Mesenchymal stem cell (in vitro differentiated cells and primary cell): ENCODE results near the gene SLC1A3.

Experiments
- DNase-seq: peaks from one replicate; pipeline ENCODE4 v3.0.0-alpha.2; 2013
- H2AFZ ChIP-seq: one replicate; pipeline ENCODE4 v1.6.1; 2013; ENCODE audit warnings: low read depth, mild to moderate bottlenecking, control low read depth, inconsistent platforms, low read length, moderate library complexity
- H2AK5ac ChIP-seq: 2 replicates; pipeline ENCODE4 v1.6.1; 2013; ENCODE audit warnings: low read length, moderate library complexity, mild to moderate bottlenecking, inconsistent platforms; ENCODE audit not compliant: severe bottlenecking
- H2BK120ac ChIP-seq: one replicate; pipeline ENCODE4 v1.6.1; 2013; ENCODE audit warnings: low read depth, mild to moderate bottlenecking, inconsistent platforms, low read length, moderate library complexity
- H2BK12ac ChIP-seq, 2 experiments: one replicate each; pipeline ENCODE4 v1.6.1; 2013; ENCODE audit warnings: inconsistent platforms in 2 of 2, low read length in 2 of 2, mild to moderate bottlenecking in 2 of 2, moderate library complexity in 2 of 2, control low read depth in 1 of 2
- H2BK15ac ChIP-seq: one replicate; pipeline ENCODE4 v1.6.1; 2013; ENCODE audit warnings: mild to moderate bottlenecking, low read depth, inconsistent platforms; ENCODE audit not compliant: poor library complexity, severe bottlenecking
- H2BK5ac ChIP-seq: 2 replicates; pipeline ENCODE4 v1.6.1; 2013; ENCODE audit warnings: low read depth, mild to moderate bottlenecking, low read length, control low read depth, inconsistent platforms; ENCODE audit not compliant: poor library complexity, severe bottlenecking
- H3K14ac ChIP-seq, 2 experiments: one replicate each; pipeline ENCODE4 v1.6.1; 2013; ENCODE audit warnings: inconsistent platforms in 2 of 2, low read length in 2 of 2, control low read depth in 1 of 2, mild to moderate bottlenecking in 1 of 2, moderate library complexity in 1 of 2
- H3K18ac ChIP-seq, 2 experiments: one replicate each; pipeline ENCODE4 v1.6.1; 2013; ENCODE audit warnings: inconsistent platforms in 2 of 2, low read length in 2 of 2, control low read depth in 1 of 2, low read depth in 1 of 2, mild to moderate bottlenecking in 1 of 2
- H3K23ac ChIP-seq, 2 experiments: one replicate each; pipeline ENCODE4 v1.6.1; 2013; ENCODE audit warnings: inconsistent platforms in 2 of 2, low read length in 2 of 2, mild to moderate bottlenecking in 2 of 2, moderate library complexity in 2 of 2, control low read depth in 1 of 2
- H3K27ac ChIP-seq: 2 replicates; pipeline ENCODE4 v1.5.1; 2013; ENCODE audit warnings: mild to moderate bottlenecking, moderate library complexity, low read length, control low read depth, inconsistent platforms; ENCODE audit not compliant: poor library complexity, severe bottlenecking
- H3K27me3 ChIP-seq, 2 experiments: 2 replicates each; pipeline versions ENCODE4 v1.6.1 to v1.7.0; 2013; ENCODE audit warnings: low read length in 2 of 2, mild to moderate bottlenecking in 2 of 2, moderate library complexity in 2 of 2, control low read depth in 1 of 2, inconsistent platforms in 1 of 2; ENCODE audit not compliant: control insufficient read depth in 1 of 2, insufficient read depth in 1 of 2
- H3K36me3 ChIP-seq, 2 experiments: 2 replicates each; pipeline versions ENCODE4 v1.6.1 to v1.7.0; 2013; ENCODE audit warnings: low read length in 2 of 2, control low read depth in 1 of 2, inconsistent platforms in 1 of 2, low read depth in 1 of 2, mild to moderate bottlenecking in 1 of 2; ENCODE audit not compliant: insufficient read depth in 2 of 2, control insufficient read depth in 1 of 2
- H3K4ac ChIP-seq, 2 experiments: one replicate each; pipeline ENCODE4 v1.6.1; 2013; ENCODE audit warnings: inconsistent platforms in 2 of 2, low read length in 2 of 2, mild to moderate bottlenecking in 2 of 2, moderate library complexity in 2 of 2, control low read depth in 1 of 2, low read depth in 1 of 2
- H3K4me1 ChIP-seq: 2 replicates; pipeline ENCODE4 v1.6.1; 2013; ENCODE audit warnings: low read depth, low read length, control low read depth; ENCODE audit not compliant: control insufficient read depth, insufficient read depth
- H3K4me2 ChIP-seq: 2 replicates; pipeline ENCODE4 v1.6.1; 2013; ENCODE audit warnings: low read length, mild to moderate bottlenecking, inconsistent platforms; ENCODE audit not compliant: poor library complexity, severe bottlenecking
- H3K4me3 ChIP-seq, 2 experiments: 2 replicates each; pipeline versions ENCODE4 v1.5.1 to v1.7.0; 2013; ENCODE audit warnings: low read length in 2 of 2, mild to moderate bottlenecking in 2 of 2, control low read depth in 1 of 2, low read depth in 1 of 2; ENCODE audit not compliant: insufficient read depth in 1 of 2
- H3K79me1 ChIP-seq: replicated peaks from 2 replicates; pipeline ENCODE4 v1.6.1; 2013; ENCODE audit warnings: mild to moderate bottlenecking, control low read depth, low read length, inconsistent platforms; ENCODE audit not compliant: poor library complexity, severe bottlenecking
- H3K9ac ChIP-seq: 2 replicates; pipeline ENCODE4 v1.7.0; 2013; ENCODE audit warnings: mild to moderate bottlenecking, low read length, moderate library complexity
- H3K9me3 ChIP-seq: 2 replicates; pipeline ENCODE4 v1.7.0; 2013; ENCODE audit warnings: mild to moderate bottlenecking, low read length; ENCODE audit not compliant: control insufficient read depth
- H4K8ac ChIP-seq: one replicate; pipeline ENCODE4 v1.6.1; 2013; ENCODE audit warnings: inconsistent platforms, mild to moderate bottlenecking, low read length, moderate library complexity
- H4K91ac ChIP-seq: one replicate; pipeline ENCODE4 v1.6.1; 2013; ENCODE audit warnings: mild to moderate bottlenecking, low read length, inconsistent platforms
- WGBS: methylation state at CpG from one replicate; pipeline ENCODE4 v1.1.7; 2013; ENCODE audit warnings: mixed read lengths; 5-methylcytosine and 5-hydroxymethylcytosine counted together

SLC1A3 gene

GRCh38 chr5:36593867-36594266 lies 12.5 kb upstream of the SLC1A3 start:
- no peaks in the 10 kb centered on the region for H3K36me3 ChIP-seq
- H3K4ac ChIP-seq, result no peak overlapping the region
- H3K14ac ChIP-seq, result no peak overlapping the region
- no peaks in the 10 kb centered on the region for H3K79me1 ChIP-seq
- H2BK120ac ChIP-seq, result no peak overlapping the region
- H2BK12ac ChIP-seq, result no peak overlapping the region
- H4K91ac ChIP-seq, result no peak overlapping the region
- no peak overlapping the region for H3K23ac ChIP-seq
- DNase-seq, result no peak
- 81% methylated on average over 3 of the region's 4 CpGs for WGBS
- no peaks in the 10 kb centered on the region for H3K27me3 ChIP-seq
- no peak overlapping the region for H4K8ac ChIP-seq
- no peak overlapping the region for H3K18ac ChIP-seq
- no peak overlapping the region for H3K27ac ChIP-seq
- no peak overlapping the region for H3K9ac ChIP-seq
- no peaks in the 10 kb centered on the region for H3K4me1 ChIP-seq
- H2AFZ ChIP-seq, result no peak overlapping the region
- H3K4me2 ChIP-seq, result no peak overlapping the region
- no peak overlapping the region for H2AK5ac ChIP-seq
- H3K4me3 ChIP-seq, result no peak overlapping the region
- H2BK15ac ChIP-seq, result no peak overlapping the region
- no peaks in the 10 kb centered on the region for H3K9me3 ChIP-seq
- no peak overlapping the region for H2BK5ac ChIP-seq

- Histone ChIP-seq H3K4ac (no peak overlapping the region), H2AK5ac (no peak overlapping the region), H3K9me3 (no peaks in the 10 kb centered on the region), H3K4me2 (no peak overlapping the region), H3K4me3 (no peak overlapping the region), H2BK15ac (no peak overlapping the region), H2AFZ (no peak overlapping the region), H3K27me3 (no peaks in the 10 kb centered on the region), H2BK120ac (no peak overlapping the region), H3K14ac (no peak overlapping the region), H3K18ac (no peak overlapping the region), H3K4me1 (no peaks in the 10 kb centered on the region), H4K8ac (no peak overlapping the region), H3K36me3 (no peaks in the 10 kb centered on the region), H3K9ac (no peak overlapping the region), H3K23ac (no peak overlapping the region), H2BK5ac (no peak overlapping the region), H3K27ac (no peak overlapping the region), H2BK12ac (no peak overlapping the region), H3K79me1 (no peaks in the 10 kb centered on the region), H4K91ac (no peak overlapping the region)
- no CpG with 5 or more reads among the region's 1 CpG for WGBS
- DNase-seq, result no peak
Measured at GRCh38 chr5:36596247-36596646, 10.2 kb upstream of the SLC1A3 start.

GRCh38 chr5:36596756-36597155 lies 9.7 kb upstream of the SLC1A3 start:
- no peak overlapping the region for H4K8ac ChIP-seq
- H3K23ac ChIP-seq, result no peak overlapping the region
- no peak overlapping the region for H2BK12ac ChIP-seq
- H2BK5ac ChIP-seq, result no peak overlapping the region
- no peak overlapping the region for H3K18ac ChIP-seq
- no peak overlapping the region for H3K4me2 ChIP-seq
- H2BK15ac ChIP-seq, result no peak overlapping the region
- H4K91ac ChIP-seq, result no peak overlapping the region
- H3K9me3 ChIP-seq, result no peaks in the 10 kb centered on the region
- DNase-seq, result no peak
- no peaks in the 10 kb centered on the region for H3K27me3 ChIP-seq
- no peak overlapping the region for H3K4ac ChIP-seq
- H3K4me1 ChIP-seq, result no peaks in the 10 kb centered on the region
- no peak overlapping the region for H2AFZ ChIP-seq
- no peak overlapping the region for H3K27ac ChIP-seq
- H2AK5ac ChIP-seq, result no peak overlapping the region
- H3K4me3 ChIP-seq, result no peak overlapping the region
- H3K14ac ChIP-seq, result no peak overlapping the region
- WGBS, result 56% methylated on average over 5 of the region's 6 CpGs
- H3K9ac ChIP-seq, result no peak overlapping the region
- no peak overlapping the region for H2BK120ac ChIP-seq
- no peaks in the 10 kb centered on the region for H3K36me3 ChIP-seq
- no peaks in the 10 kb centered on the region for H3K79me1 ChIP-seq

GRCh38 chr5:36598045-36598444 lies 8.4 kb upstream of the SLC1A3 start:
- no peak overlapping the region for H2BK5ac ChIP-seq
- no peaks in the 10 kb centered on the region for H3K79me1 ChIP-seq
- H3K4me1 ChIP-seq, result no peaks in the 10 kb centered on the region
- no peak overlapping the region for H3K14ac ChIP-seq
- H2AK5ac ChIP-seq, result no peak overlapping the region
- H3K23ac ChIP-seq, result no peak overlapping the region
- H3K36me3 ChIP-seq, result no peaks in the 10 kb centered on the region
- H2BK15ac ChIP-seq, result no peak overlapping the region
- H2BK12ac ChIP-seq, result no peak overlapping the region
- H3K27ac ChIP-seq, result no peak overlapping the region
- DNase-seq, result no peak
- no peak overlapping the region for H4K91ac ChIP-seq
- H2AFZ ChIP-seq, result no peak overlapping the region
- no peak overlapping the region for H3K4me2 ChIP-seq
- H3K4ac ChIP-seq, result no peak overlapping the region
- H2BK120ac ChIP-seq, result no peak overlapping the region
- H3K27me3 ChIP-seq, result no peaks in the 10 kb centered on the region
- no peaks in the 10 kb centered on the region for H3K9me3 ChIP-seq
- no peak overlapping the region for H3K9ac ChIP-seq
- no peak overlapping the region for H3K18ac ChIP-seq
- 100% methylated on average over 3 of the region's 3 CpGs for WGBS
- H3K4me3 ChIP-seq, result no peak overlapping the region
- H4K8ac ChIP-seq, result no peak overlapping the region
